H1 (cell line): ENCODE measurements around the gene CDC40. TPM values are rescaled to one million over a fixed set of nuclear protein-coding genes. Genes with fewer than 3 reads are reported as not detected.

Experiments
- CTCF ChIA-PET: fragments of 300-600 bp; sonication (Branson Sonifier 250); formaldehyde crosslinking; loops from one replicate; lab custom pipeline; 2021; ENCODE audit not compliant: partially characterized antibody; lab: Charles Lee
- POLR2A ChIA-PET: fragments of 300-600 bp; sonication (Branson Sonifier 250); formaldehyde crosslinking; loops from one replicate; lab custom pipeline; 2021; ENCODE audit warnings: inconsistent platforms; ENCODE audit not compliant: partially characterized antibody; lab: Charles Lee
- DNase-seq, 2 experiments: peaks; one replicate each; pipeline versions ENCODE4 v3.0.0 to v3.0.0-alpha.2; 2010 to 2022; ENCODE audit warnings: low spot score in 2 of 2, low read depth in 1 of 2, mixed read lengths in 1 of 2
- FAIRE-seq: peaks from 2 replicates; lab custom pipeline; 2011; peaks lifted over from hg19 to GRCh38; lab: Jason Lieb, UNC
- H2AFZ ChIP-seq: 2 replicates; pipeline ENCODE4 v1.8.1; 2012; ENCODE audit warnings: low read length, inconsistent platforms
- H2AK5ac ChIP-seq: 2 replicates; pipeline ENCODE4 v1.6.1; 2013; ENCODE audit warnings: low read depth, low read length
- H2BK120ac ChIP-seq: replicated peaks from 2 replicates; pipeline ENCODE3; 2013; ENCODE audit warnings: low read depth, low read length, inconsistent platforms
- H2BK12ac ChIP-seq: 2 replicates; pipeline ENCODE4 v1.6.1; 2013; ENCODE audit warnings: low read depth, low read length
- H2BK15ac ChIP-seq: 2 replicates; pipeline ENCODE4 v1.6.1; 2013; ENCODE audit warnings: low read length
- H2BK20ac ChIP-seq: 2 replicates; pipeline ENCODE4 v1.6.1; 2013; ENCODE audit warnings: low read length
- H2BK5ac ChIP-seq: 2 replicates; pipeline ENCODE4 v1.6.1; 2013; ENCODE audit warnings: low read depth, low read length
- H3K14ac ChIP-seq: 2 replicates; pipeline ENCODE4 v1.6.1; 2013; ENCODE audit warnings: inconsistent platforms; ENCODE audit not compliant: insufficient read length
- H3K18ac ChIP-seq: 2 replicates; pipeline ENCODE4 v1.6.1; 2013; ENCODE audit warnings: low read length; ENCODE audit errors: extremely low read depth
- H3K23ac ChIP-seq: 2 replicates; pipeline ENCODE4 v1.6.1; 2013; ENCODE audit warnings: inconsistent platforms; ENCODE audit not compliant: insufficient read length
- H3K23me2 ChIP-seq: 2 replicates; pipeline ENCODE4 v1.6.1; 2013; ENCODE audit warnings: low read depth, low read length
- H3K27ac ChIP-seq: 2 replicates; pipeline ENCODE4 v1.6.1; 2011; ENCODE audit warnings: low read depth, low read length, inconsistent platforms
- H3K27me3 ChIP-seq, 4 experiments: replicated peaks in 1 of 4; 1 replicate in 1 of 4; 2 replicates in 3 of 4; pipeline versions ENCODE4 v1.6.1 to v1.8.1; 2011 to 2013; ENCODE audit warnings: low read length in 3 of 4, mild to moderate bottlenecking in 3 of 4, inconsistent platforms in 2 of 4, mixed read lengths in 2 of 4, moderate library complexity in 1 of 4; ENCODE audit not compliant: control insufficient read depth in 3 of 4, insufficient read depth in 3 of 4; ENCODE audit errors: extremely low read depth in 1 of 4
- H3K36me3 ChIP-seq, 4 experiments: 2 replicates each; pipeline versions ENCODE4 v1.6.1 to v1.8.1; 2011 to 2013; ENCODE audit warnings: mild to moderate bottlenecking in 4 of 4, low read length in 3 of 4, moderate library complexity in 2 of 4, control low read depth in 1 of 4, inconsistent platforms in 1 of 4; ENCODE audit not compliant: insufficient read depth in 4 of 4, control insufficient read depth in 2 of 4
- H3K4ac ChIP-seq: replicated peaks from 2 replicates; pipeline ENCODE3; 2013; ENCODE audit warnings: low read length, low read depth, mixed read lengths, inconsistent platforms; ENCODE audit not compliant: insufficient read length
- H3K4me1 ChIP-seq, 4 experiments: replicated peaks in 1 of 4; 1 replicate in 1 of 4; 2 replicates in 3 of 4; pipeline versions ENCODE4 v1.6.1 to v1.8.1; 2011 to 2013; ENCODE audit warnings: low read length in 3 of 4, inconsistent platforms in 2 of 4, mixed read lengths in 1 of 4; ENCODE audit not compliant: insufficient read depth in 4 of 4, control insufficient read depth in 3 of 4
- H3K4me2 ChIP-seq, 2 experiments: 2 replicates each; pipeline versions ENCODE4 v1.6.1 to v1.8.1; 2011 to 2013; ENCODE audit warnings: low read depth in 2 of 2, low read length in 2 of 2, control low read depth in 1 of 2, inconsistent platforms in 1 of 2, mild to moderate bottlenecking in 1 of 2; ENCODE audit not compliant: insufficient read depth in 1 of 2
- H3K4me3 ChIP-seq, 4 experiments: fragments of 200-600, 300-600 bp in 1 of 4; sonication (generic), shearing (Covaris generic), sonication (Bioruptor Twin) in 1 of 4; 2 replicates each; pipeline versions ENCODE4 v1.5.1 to v1.8.1; 2011 to 2016; ENCODE audit warnings: low read length in 4 of 4, low read depth in 3 of 4, control low read depth in 2 of 4, inconsistent platforms in 2 of 4, mild to moderate bottlenecking in 2 of 4, mixed read lengths in 1 of 4, moderate library complexity in 1 of 4; ENCODE audit not compliant: insufficient read depth in 2 of 4; ENCODE audit errors: extremely low read depth in 1 of 4
- H3K56ac ChIP-seq: replicated peaks from 2 replicates; pipeline ENCODE3; 2013; ENCODE audit warnings: low read depth, mild to moderate bottlenecking, mixed read lengths, low read length, inconsistent platforms; ENCODE audit not compliant: insufficient read length
- H3K79me1 ChIP-seq: 2 replicates; pipeline ENCODE4 v1.6.1; 2013; ENCODE audit warnings: low read depth, low read length, control low read depth
- H3K79me2 ChIP-seq, 2 experiments: 2 replicates each; pipeline versions ENCODE4 v1.6.1 to v1.8.1; 2012 to 2013; ENCODE audit warnings: low read length in 2 of 2, mild to moderate bottlenecking in 2 of 2, inconsistent platforms in 1 of 2; ENCODE audit not compliant: insufficient read depth in 2 of 2, control insufficient read depth in 1 of 2
- H3K9ac ChIP-seq, 4 experiments: replicated peaks in 1 of 4; 1 replicate in 1 of 4; 2 replicates in 3 of 4; pipeline versions ENCODE4 v1.6.1 to v1.8.1; 2011 to 2013; ENCODE audit warnings: low read depth in 3 of 4, low read length in 3 of 4, control low read depth in 2 of 4, mild to moderate bottlenecking in 2 of 4, moderate library complexity in 2 of 4, inconsistent platforms in 1 of 4; ENCODE audit errors: extremely low read depth in 1 of 4
- H3K9me3 ChIP-seq, 2 experiments: 2 replicates each; pipeline versions ENCODE4 v1.6.1 to v1.8.1; 2012 to 2013; ENCODE audit warnings: mild to moderate bottlenecking in 2 of 2, moderate library complexity in 2 of 2, control low read depth in 1 of 2, inconsistent platforms in 1 of 2, low read depth in 1 of 2, low read length in 1 of 2, mixed read lengths in 1 of 2; ENCODE audit not compliant: insufficient read depth in 2 of 2
- H4K20me1 ChIP-seq, 2 experiments: replicated peaks in 1 of 2; 2 replicates each; pipeline versions ENCODE3 to v1.8.1; 2011 to 2013; ENCODE audit warnings: inconsistent platforms in 2 of 2, low read length in 2 of 2, mild to moderate bottlenecking in 1 of 2; ENCODE audit not compliant: insufficient read depth in 2 of 2, control insufficient read depth in 1 of 2
- H4K5ac ChIP-seq: 2 replicates; pipeline ENCODE4 v1.6.1; 2013; ENCODE audit warnings: low read length, low read depth, mixed read lengths, inconsistent platforms; ENCODE audit not compliant: insufficient read length
- H4K8ac ChIP-seq: 2 replicates; pipeline ENCODE4 v1.8.0; 2013; ENCODE audit warnings: mild to moderate bottlenecking, moderate library complexity, low read length, inconsistent platforms; ENCODE audit not compliant: insufficient read depth; ENCODE audit errors: extremely low read depth
- H4K91ac ChIP-seq: replicated peaks from 2 replicates; pipeline ENCODE3; 2013; ENCODE audit warnings: low read length, mixed read lengths, inconsistent platforms; ENCODE audit not compliant: insufficient read length
- BCL11A ChIP-seq, 2 experiments: IDR thresholded peaks; one replicate each; pipeline ENCODE4 v1.6.1; 2011; ENCODE audit warnings: low read depth in 2 of 2, low read length in 2 of 2, mild to moderate bottlenecking in 2 of 2
- BRCA1 ChIP-seq: IDR thresholded peaks from 2 replicates; pipeline ENCODE4 v1.6.1; 2012; ENCODE audit warnings: low read depth, low read length, improper control_type of control experiment
- NRF1 ChIP-seq: IDR thresholded peaks from 2 replicates; pipeline ENCODE4 v1.6.1; 2011; ENCODE audit warnings: mild to moderate bottlenecking, low read depth, low read length, improper control_type of control experiment
- POU5F1 ChIP-seq: IDR thresholded peaks from 2 replicates; pipeline ENCODE4 v1.6.1; 2011; ENCODE audit warnings: low read depth, mild to moderate bottlenecking, low read length, moderate library complexity
- SAP30 ChIP-seq: fragments of 300-600 bp; sonication (generic); IDR thresholded peaks from 2 replicates; pipeline ENCODE4 v1.7.1; 2012; ENCODE audit warnings: low read length, moderate library complexity, mild to moderate bottlenecking, inconsistent platforms; ENCODE audit not compliant: insufficient read depth, insufficient replicate concordance
- SIX5 ChIP-seq: IDR thresholded peaks from 2 replicates; pipeline ENCODE4 v1.6.1; 2011; ENCODE audit warnings: mild to moderate bottlenecking, low read depth, low read length
- WGBS, 2 experiments: shearing (Covaris generic) in 1 of 2; methylation state at CpG; one replicate each; pipeline versions ENCODE4 v1.1.6 to v1.1.7; 2013 to 2015; ENCODE audit warnings: low lambda C conversion rate in 2 of 2, mixed read lengths in 2 of 2, inconsistent platforms in 1 of 2, low coverage in 1 of 2, missing lambda C conversion rate in 1 of 2; ENCODE audit not compliant: insufficient replicate concordance in 2 of 2, insufficient coverage in 1 of 2, insufficient read length in 1 of 2; ENCODE audit errors: extremely low coverage in 1 of 2, missing lambda C conversion rate in 1 of 2; 5-methylcytosine and 5-hydroxymethylcytosine counted together
- polyA plus RNA-seq, 7 experiments: library from polyadenylated mRNA; depleted of rRNA in 3 of 7; stranded (reverse) in 5 of 7; unstranded in 2 of 7; fragments of >200 nt in 5 of 7; fragments of 200-250 nt in 2 of 7; gene quantifications; 1 replicate in 5 of 7; 2 replicates in 1 of 7; 4 replicates in 1 of 7; pipeline versions ENCODE4 v1.2.1 to v1.2.3, GENCODE V29; 2011 to 2013; ENCODE audit warnings: missing spikeins in 2 of 7, mixed read lengths in 2 of 7
- total RNA-seq: library from RNA; stranded (reverse); fragmentation: NEBNext Ultra II Directional; extraction: Animal tissue kit (Norgen Biotek cat#: 25700); gene quantifications from 2 replicates; pipeline ENCODE4 v1.2.1, GENCODE V29; 2021

Gene CDC40
- total and polyA plus RNA-seq, 2 of the 8 experiments (the other 6 are each of a cell fraction or from before 2014, with no cell fraction given) = 7.3 to 27.2 TPM

- H3K56ac ChIP-seq = no peak overlapping the region
- no peak overlapping the region for H2BK20ac ChIP-seq
- H4K20me1 ChIP-seq = no peaks in the 10 kb centered on the region
- no peak overlapping the region for H3K14ac ChIP-seq
- FAIRE-seq = no peak
- no peak overlapping the region for H4K8ac ChIP-seq
- H3K79me2 ChIP-seq = no peaks in the 10 kb centered on the region
- CTCF ChIA-PET = interaction anchor here (1.0 to 1.7 kb wide), 3 partner anchors 10 to 100 kb away, joined by 3 to 6 read pairs (median 5); no protein-coding TSS in a partner anchor
- H3K18ac ChIP-seq = no peak overlapping the region
- H3K23ac ChIP-seq = no peak overlapping the region
- H3K4me2 ChIP-seq = no peak overlapping the region
- peaks cover 0 to 9% (median 1%) of the 10 kb centered on the region in 4 experiments; a peak in 1 of 8 replicates for H3K36me3 ChIP-seq
- H2BK12ac ChIP-seq = no peak overlapping the region
- H2BK5ac ChIP-seq = no peak overlapping the region
- no peak overlapping the region for H2BK120ac ChIP-seq
- no peak overlapping the region for H3K27ac ChIP-seq
- DNase-seq = no peak
- no peak overlapping the region for H3K4ac ChIP-seq
- H3K9me3 ChIP-seq = peaks cover 10 to 16% of the 10 kb centered on the region in 2 experiments; a peak in 3 of 4 replicates
- H3K4me3 ChIP-seq = no peak overlapping the region
- H4K91ac ChIP-seq = no peak overlapping the region
- H3K9ac ChIP-seq = no peak overlapping the region
- no peaks in the 10 kb centered on the region for H3K79me1 ChIP-seq
- POLR2A ChIA-PET = interaction anchor here (0.6 to 1.4 kb wide), 2 partner anchors 9 to 49 kb away, joined by 3 read pairs; no protein-coding TSS in a partner anchor
- H3K23me2 ChIP-seq = no peaks in the 10 kb centered on the region
- H3K27me3 ChIP-seq = no peaks in the 10 kb centered on the region
- H2AFZ ChIP-seq = no peak overlapping the region
- WGBS, 2 experiments = 88% methylated on average over 9 of the region's 9 CpGs; no CpG with 5 or more reads in 1 of the 2 experiments
- no peak overlapping the region for H2AK5ac ChIP-seq
- H2BK15ac ChIP-seq = no peak overlapping the region
- H3K4me1 ChIP-seq = no peaks in the 10 kb centered on the region
- H4K5ac ChIP-seq = no peak overlapping the region
- TF ChIP-seq SIX5 = no peak
- no peak for TF ChIP-seq BCL11A (IDR thresholded peaks at IDR 0.05; ENCODE audit: low read depth in 2 of 2, low read length in 2 of 2)
- no peak for TF ChIP-seq BRCA1
- TF ChIP-seq POU5F1 = no peak
- TF ChIP-seq NRF1 = no peak
- TF ChIP-seq SAP30 = no peak
Measured at GRCh38 chr6:110139052-110139451, 41.2 kb upstream of the CDC40 start.
